Liver (tissue), 3 donors: Measurements from ENCODE around the gene CNTROB.

Source experiments
- ATF3 ChIP-seq: IDR thresholded peaks from 2 replicates; pipeline ENCODE4 v1.6.1; 2016; ENCODE audit warnings: antibody characterized with exemption
- CTCF ChIP-seq: fragments of 150-350 bp; IDR thresholded peaks from 2 replicates; pipeline ENCODE4 v1.5.1; 2017; ENCODE audit warnings: improper control_type of control experiment, low read depth, low read length; ENCODE audit not compliant: missing input control
- EGR1 ChIP-seq, 2 donors: IDR thresholded peaks; 2 replicates each; pipeline ENCODE4 v1.6.1; 2016 to 2018; ENCODE audit warnings: antibody characterized with exemption in 2 of 2, low read depth in 2 of 2
- FOXA1 ChIP-seq: IDR thresholded peaks from 2 replicates; pipeline ENCODE4 v1.6.1; 2016; ENCODE audit warnings: antibody characterized with exemption
- GABPA ChIP-seq, 2 donors: IDR thresholded peaks in 1 of 2; conservative IDR thresholded peaks in 1 of 2; 2 replicates each; pipeline ENCODE4 v1.6.1; 2016; ENCODE audit warnings: antibody characterized with exemption in 2 of 2, mild to moderate bottlenecking in 1 of 2, moderate library complexity in 1 of 2
- HNF4A ChIP-seq, 2 donors: conservative IDR thresholded peaks; 2 replicates each; pipeline ENCODE4 v1.6.1; 2016; ENCODE audit warnings: antibody characterized with exemption in 2 of 2, mild to moderate bottlenecking in 2 of 2
- JUND ChIP-seq, 2 donors: IDR thresholded peaks; 2 replicates each; pipeline ENCODE4 v1.6.1; 2016; ENCODE audit warnings: antibody characterized with exemption in 2 of 2
- MAX ChIP-seq: IDR thresholded peaks from 2 replicates; pipeline ENCODE4 v1.6.1; 2016; ENCODE audit warnings: antibody characterized with exemption
- NR2F2 ChIP-seq: IDR thresholded peaks from 2 replicates; pipeline ENCODE4 v1.6.1; 2016; ENCODE audit warnings: antibody characterized with exemption
- RAD21 ChIP-seq, 2 donors: IDR thresholded peaks; 2 replicates each; pipeline ENCODE4 v1.6.1; 2016; ENCODE audit warnings: antibody characterized with exemption in 2 of 2, mild to moderate bottlenecking in 2 of 2
- REST ChIP-seq: IDR thresholded peaks from 2 replicates; pipeline ENCODE4 v1.6.1; 2016; ENCODE audit warnings: antibody characterized with exemption, mild to moderate bottlenecking
- RXRA ChIP-seq, 2 donors: IDR thresholded peaks; 2 replicates each; pipeline ENCODE4 v1.6.1; 2017 to 2018; ENCODE audit warnings: antibody characterized with exemption in 2 of 2, mild to moderate bottlenecking in 1 of 2
- SP1 ChIP-seq: IDR thresholded peaks from 2 replicates; pipeline ENCODE4 v1.6.1; 2018; ENCODE audit warnings: antibody characterized with exemption, mild to moderate bottlenecking
- TAF1 ChIP-seq: conservative IDR thresholded peaks from 2 replicates; pipeline ENCODE4 v1.6.1; 2016; ENCODE audit warnings: antibody characterized with exemption, mild to moderate bottlenecking
- donor health status: healthy.
- donor health status: healthy.

GRCh38 chr17:7950578-7950977 lies 18.6 kb downstream of the CNTROB start:
- no peak for TF ChIP-seq EGR1 (IDR thresholded peaks at IDR 0.05; ENCODE audit: low read depth in 2 of 2)
- TF ChIP-seq SP1, result no peak
- TF ChIP-seq ATF3, result no peak
- no peak for TF ChIP-seq MAX
- no peak for TF ChIP-seq CTCF
- TF ChIP-seq HNF4A (conservative IDR thresholded peaks at IDR 0.05), result no peak
- no peak for TF ChIP-seq GABPA (IDR thresholded peaks at IDR 0.05 in 1 of 2, conservative IDR thresholded peaks at IDR 0.05 in 1 of 2)
- no peak for TF ChIP-seq RAD21 (IDR thresholded peaks at IDR 0.05)
- TF ChIP-seq FOXA1, result no peak
- no peak for TF ChIP-seq TAF1
- no peak for TF ChIP-seq NR2F2
- TF ChIP-seq REST, result no peak
- no peak for TF ChIP-seq RXRA (IDR thresholded peaks at IDR 0.05)
- no peak for TF ChIP-seq JUND (IDR thresholded peaks at IDR 0.05)
